ENCODE results near the gene GATB. TPM values are rescaled to one million over a fixed set of nuclear protein-coding genes. Genes with fewer than 3 reads are reported as not detected.

GATB gene
- total and polyA plus RNA-seq, 2 experiments from 2014 or later = 18.0 to 20.0 TPM

- Histone ChIP-seq H3F3A (ENCODE audit: insufficient read depth) (peaks cover 26% of the 10 kb centered on the region), H3K4me3 (no peak overlapping the region), H3K4me1 (ENCODE audit: insufficient read depth) (peaks cover 38% of the 10 kb centered on the region), H3K9me2 (ENCODE audit: insufficient read depth) (no peaks in the 10 kb centered on the region), H2AFZ (no peak overlapping the region), H3K9ac (no peak overlapping the region), H3K79me2 (ENCODE audit: insufficient read depth) (peaks cover 14% of the 10 kb centered on the region; the same call in 1 of the 2 replicates), H3K4me2 (ENCODE audit: unreplicated experiment) (no peak overlapping the region), H3K36me3 (ENCODE audit: low read depth) (no peaks in the 10 kb centered on the region), H3K27ac (peak overlapping the region; percentile 78), H4K20me1 (ENCODE audit: insufficient read depth) (no peaks in the 10 kb centered on the region), H3K9me3 (ENCODE audit: low read depth) (no peaks in the 10 kb centered on the region), H3K27me3 (replicated peaks; ENCODE audit: insufficient read depth) (no peaks in the 10 kb centered on the region)
- in situ Hi-C loops (cut with MboI) = no loop called here
- WGBS, 2 experiments (ENCODE audit: low coverage in 1 of 2, low lambda C conversion rate in 2 of 2, missing lambda C conversion rate in 2 of 2) = 94% methylated on average over 5 of the region's 5 CpGs
- no peak for DNase-seq
- TF ChIP-seq EZH2 (IDR thresholded peaks at IDR 0.05; ENCODE audit: insufficient read depth, poor library complexity, severe bottlenecking) (no peak), EZH2phosphoT487 (IDR thresholded peaks at IDR 0.05; ENCODE audit: insufficient read depth, low read depth) (no peak)
Measured at GRCh38 chr4:151745481-151746231, 15.2 kb downstream of the GATB start.

- WGBS, 2 experiments (ENCODE audit: low coverage in 1 of 2, low lambda C conversion rate in 2 of 2, missing lambda C conversion rate in 2 of 2) = 0 to 3% methylated on average over 1 of the region's 1 CpG
- Histone ChIP-seq H3K36me3 (ENCODE audit: low read depth) (no peaks in the 10 kb centered on the region), H2AFZ (no peak overlapping the region), H3K9me2 (ENCODE audit: insufficient read depth) (no peaks in the 10 kb centered on the region), H3K9ac (peak overlapping the region; percentile 20; the same call in 1 of the 2 replicates), H3K9me3 (ENCODE audit: low read depth) (no peaks in the 10 kb centered on the region), H3F3A (ENCODE audit: insufficient read depth) (peaks cover 26% of the 10 kb centered on the region), H3K27ac (peak overlapping the region; percentile 78), H3K79me2 (ENCODE audit: insufficient read depth) (peaks cover 14% of the 10 kb centered on the region; the same call in 1 of the 2 replicates), H3K27me3 (replicated peaks; ENCODE audit: insufficient read depth) (no peaks in the 10 kb centered on the region), H3K4me3 (no peak overlapping the region), H3K4me2 (ENCODE audit: unreplicated experiment) (peak overlapping the region; percentile 40), H4K20me1 (ENCODE audit: insufficient read depth) (no peaks in the 10 kb centered on the region), H3K4me1 (ENCODE audit: insufficient read depth) (peaks cover 38% of the 10 kb centered on the region)
- in situ Hi-C loops (cut with MboI) = no loop called here
- no peak for TF ChIP-seq EZH2 (IDR thresholded peaks at IDR 0.05; ENCODE audit: insufficient read depth, poor library complexity, severe bottlenecking)
- no peak for TF ChIP-seq EZH2phosphoT487 (IDR thresholded peaks at IDR 0.05; ENCODE audit: insufficient read depth, low read depth)
- peak; percentile 93 for DNase-seq
Measured at GRCh38 chr4:151744614-151745013, 16.2 kb downstream of the GATB start.

GRCh38 chr4:151743894-151744293 is 16.9 kb downstream of the GATB start:
- no peak overlapping the region for H3K9ac ChIP-seq
- WGBS, 2 experiments (ENCODE audit: low coverage in 1 of 2, low lambda C conversion rate in 2 of 2, missing lambda C conversion rate in 2 of 2) = 96 to 97% methylated on average over 4 of the region's 4 CpGs
- H3K4me3 ChIP-seq = no peak overlapping the region
- H2AFZ ChIP-seq = no peak overlapping the region
- peaks cover 26% of the 10 kb centered on the region for H3F3A ChIP-seq (ENCODE audit: insufficient read depth)
- no peaks in the 10 kb centered on the region for H3K36me3 ChIP-seq (ENCODE audit: low read depth)
- H3K27ac ChIP-seq = peak overlapping the region; percentile 78
- DNase-seq = no peak
- TF ChIP-seq EZH2phosphoT487 (IDR thresholded peaks at IDR 0.05; ENCODE audit: insufficient read depth, low read depth) (no peak), EZH2 (IDR thresholded peaks at IDR 0.05; ENCODE audit: insufficient read depth, poor library complexity, severe bottlenecking) (no peak)
- no peaks in the 10 kb centered on the region for H4K20me1 ChIP-seq (ENCODE audit: insufficient read depth)
- in situ Hi-C loops (cut with MboI) = no loop called here
- no peaks in the 10 kb centered on the region for H3K9me3 ChIP-seq (ENCODE audit: low read depth)
- no peaks in the 10 kb centered on the region for H3K27me3 ChIP-seq (replicated peaks; ENCODE audit: insufficient read depth)
- H3K4me2 ChIP-seq (ENCODE audit: unreplicated experiment) = peak overlapping the region; percentile 40
- H3K9me2 ChIP-seq (ENCODE audit: insufficient read depth) = no peaks in the 10 kb centered on the region
- peaks cover 14% of the 10 kb centered on the region; the same call in 1 of the 2 replicates for H3K79me2 ChIP-seq (ENCODE audit: insufficient read depth)
- peaks cover 38% of the 10 kb centered on the region for H3K4me1 ChIP-seq (ENCODE audit: insufficient read depth)

GRCh38 chr4:151743128-151743854 is 17.5 kb downstream of the GATB start:
- Histone ChIP-seq H3K27me3 (replicated peaks; ENCODE audit: insufficient read depth) (no peaks in the 10 kb centered on the region), H3K36me3 (ENCODE audit: low read depth) (no peaks in the 10 kb centered on the region), H3K4me2 (ENCODE audit: unreplicated experiment) (no peak overlapping the region), H3K4me1 (ENCODE audit: insufficient read depth) (peaks cover 38% of the 10 kb centered on the region), H3K9ac (no peak overlapping the region), H3K9me2 (ENCODE audit: insufficient read depth) (no peaks in the 10 kb centered on the region), H3K27ac (peak overlapping the region; percentile 78; the same call in 1 of the 2 replicates), H3K9me3 (ENCODE audit: low read depth) (no peaks in the 10 kb centered on the region), H4K20me1 (ENCODE audit: insufficient read depth) (no peaks in the 10 kb centered on the region), H3F3A (ENCODE audit: insufficient read depth) (peaks cover 26% of the 10 kb centered on the region), H2AFZ (no peak overlapping the region), H3K4me3 (no peak overlapping the region), H3K79me2 (ENCODE audit: insufficient read depth) (peaks cover 14% of the 10 kb centered on the region; the same call in 1 of the 2 replicates)
- TF ChIP-seq EZH2 (IDR thresholded peaks at IDR 0.05; ENCODE audit: insufficient read depth, poor library complexity, severe bottlenecking) = no peak
- no peak for TF ChIP-seq EZH2phosphoT487 (IDR thresholded peaks at IDR 0.05; ENCODE audit: insufficient read depth, low read depth)
- peak; percentile 14 for DNase-seq
- 94 to 96% methylated on average over 3 of the region's 3 CpGs for WGBS, 2 experiments (ENCODE audit: low coverage in 1 of 2, low lambda C conversion rate in 2 of 2, missing lambda C conversion rate in 2 of 2)
- in situ Hi-C loops (cut with MboI) = no loop called here

Data from GM23248 (cell line).